Bone marrow (tissue), 2 donors: ENCODE measurements around the gene HSBP1.

Experiments
- DNase-seq, 2 donors: peaks; one replicate each; lab custom pipeline; 2025; lab: John Stamatoyannopoulos, UW

HSBP1 gene

GRCh38 chr16:83839561-83839960 is 31.8 kb downstream of the HSBP1 start:
- DNase-seq: no peak

- no peak for DNase-seq
Measured at GRCh38 chr16:83840060-83840617, 32.4 kb downstream of the HSBP1 start.

GRCh38 chr16:83842291-83842690 is 34.5 kb downstream of the HSBP1 start:
- no peak for DNase-seq

GRCh38 chr16:83842756-83843507 is 35.2 kb downstream of the HSBP1 start:
- DNase-seq: peak in 1 of 2 donors; percentile 41

GRCh38 chr16:83843657-83844056 is 35.9 kb downstream of the HSBP1 start:
- no peak for DNase-seq

GRCh38 chr16:83845263-83845662 is 37.5 kb downstream of the HSBP1 start:
- DNase-seq: no peak

DNA sequence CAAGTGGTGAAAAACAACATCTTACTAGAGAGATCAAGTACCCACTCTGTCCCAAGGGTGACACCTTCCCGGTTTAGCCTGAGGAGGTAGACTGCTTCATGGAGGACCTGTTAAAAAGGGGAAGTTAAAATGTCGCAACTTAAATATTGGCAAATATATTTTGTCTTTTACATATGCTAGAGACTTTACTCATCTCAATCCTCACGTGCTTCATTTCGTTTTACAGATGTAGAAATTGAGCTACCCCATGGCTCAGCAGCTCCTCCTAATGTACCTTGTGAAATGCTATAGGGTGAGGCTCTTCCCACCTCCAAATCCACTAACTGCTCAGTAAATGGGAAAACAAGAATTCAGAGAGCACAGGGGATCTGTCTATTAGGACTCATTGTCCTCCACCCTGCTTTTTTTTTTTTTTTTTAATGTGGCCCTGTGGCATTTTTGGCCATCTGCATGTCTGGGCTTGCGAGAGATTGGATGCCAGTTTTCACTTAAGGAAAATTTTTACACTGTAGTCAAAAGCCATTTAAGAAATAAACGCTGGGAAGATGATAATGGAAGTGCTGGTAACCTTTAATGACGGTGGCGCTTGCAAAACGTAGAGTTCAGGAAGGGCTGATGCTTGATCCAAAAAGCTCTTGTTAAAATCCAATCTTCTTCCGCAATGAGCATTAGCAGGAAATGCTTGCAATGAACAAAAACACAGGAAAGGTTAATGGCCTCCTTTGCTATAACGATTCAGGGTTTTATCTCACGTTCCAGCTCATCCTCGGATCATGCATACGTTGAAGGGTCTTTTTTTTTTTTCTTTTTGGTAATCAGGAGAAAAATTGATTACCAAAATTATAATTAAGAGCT is 39.8 kb downstream of the HSBP1 start:
- DNase-seq: no peak

GRCh38 chr16:83849421-83849820 is 41.6 kb downstream of the HSBP1 start:
- no peak for DNase-seq

DNA sequence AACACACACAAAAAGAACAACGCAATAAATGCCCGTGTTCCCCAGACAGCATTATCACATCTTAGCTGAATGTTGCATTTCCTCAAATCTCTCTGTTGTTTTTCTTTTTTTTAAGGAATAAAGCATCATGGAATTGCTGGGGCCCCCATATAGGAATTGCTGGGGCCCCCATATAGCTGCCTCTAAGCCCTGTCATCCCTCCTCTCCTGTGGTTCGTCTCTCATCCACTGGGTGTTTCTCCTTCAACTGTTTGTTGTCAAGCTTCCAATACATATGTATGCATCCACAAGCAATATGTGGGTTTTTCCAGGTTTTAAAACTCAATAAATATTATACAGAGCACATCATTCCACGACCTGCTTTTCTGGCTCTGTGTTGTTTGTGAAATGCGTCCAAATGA is 43.2 kb downstream of the HSBP1 start:
- DNase-seq: no peak

GRCh38 chr16:83851473-83851872 is 43.7 kb downstream of the HSBP1 start:
- no peak for DNase-seq

DNA sequence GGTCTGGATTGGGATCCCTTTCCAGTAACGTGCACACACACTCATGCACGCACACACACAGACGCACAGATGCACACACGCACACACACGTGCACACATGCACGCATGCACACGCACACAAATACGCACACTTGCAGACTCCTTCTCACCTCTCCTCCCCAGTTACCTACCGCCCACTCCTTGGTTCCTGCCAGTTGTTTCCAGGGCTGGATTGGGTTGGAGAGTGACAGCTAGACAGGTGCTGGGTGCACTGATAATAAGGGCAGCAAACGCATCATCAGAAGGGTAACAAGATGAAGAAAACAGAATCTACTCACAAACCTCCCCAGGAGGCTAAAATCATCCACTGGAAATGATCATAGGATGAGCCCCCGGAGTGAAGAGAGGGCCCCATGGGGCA is 45.0 kb downstream of the HSBP1 start:
- no peak for DNase-seq

GRCh38 chr16:83853834-83854233 is 46.1 kb downstream of the HSBP1 start:
- no peak for DNase-seq

- no peak for DNase-seq
Measured at GRCh38 chr16:83854420-83854819, 46.6 kb downstream of the HSBP1 start.

GRCh38 chr16:83856792-83857191 is 49.0 kb downstream of the HSBP1 start:
- no peak for DNase-seq

- no peak for DNase-seq
Measured at GRCh38 chr16:83859265-83859664, 51.5 kb downstream of the HSBP1 start.

- no peak for DNase-seq
Measured at GRCh38 chr16:83862661-83863060, 54.9 kb downstream of the HSBP1 start.

- DNase-seq: no peak
Measured at GRCh38 chr16:83863682-83864081, 55.9 kb downstream of the HSBP1 start.
